ENCODE data around the gene CYP1A2.

CYP1A2 gene

DNA sequence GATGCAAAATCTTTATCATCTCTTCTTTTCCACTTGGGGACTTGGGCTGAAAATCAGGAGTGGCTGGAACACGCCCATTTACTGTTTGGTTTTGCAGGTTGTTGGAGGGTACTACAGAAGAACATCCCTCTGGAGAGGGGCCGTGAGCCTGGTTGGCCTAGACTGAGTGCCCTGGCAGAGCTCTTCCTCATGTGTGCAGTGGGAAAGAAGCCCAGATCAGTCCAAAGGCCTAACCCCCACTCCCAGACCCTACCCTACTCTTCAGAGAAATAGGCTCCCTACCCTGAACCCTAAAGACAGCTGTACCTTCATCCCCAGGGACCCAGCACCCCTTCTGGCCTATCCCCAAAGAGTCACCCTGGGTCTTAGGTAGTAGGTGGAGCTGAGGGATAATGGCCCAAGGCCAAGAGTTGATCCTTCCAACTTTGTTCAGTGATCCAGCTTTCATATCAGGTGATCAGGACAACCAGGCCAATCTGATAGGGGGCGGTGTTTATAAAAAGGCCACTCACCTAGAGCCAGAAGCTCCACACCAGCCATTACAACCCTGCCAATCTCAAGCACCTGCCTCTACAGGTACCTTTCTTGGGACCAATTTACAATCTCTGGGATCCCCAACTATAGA, at the start of gene CYP1A2:
Gene CYP1A2 (plus strand): TSS at position 524 of the 625 bp plus-strand sequence. CDS start 894 bp downstream, outside the sequence.
- TF ChIP-seq CTCF (IDR thresholded peaks at IDR 0.05; ENCODE audit: low read depth, low read length) = no peak
- H3K4me3 ChIP-seq (ENCODE audit: low read depth, low read length) = no peak within 1 kb of the TSS

DNA sequence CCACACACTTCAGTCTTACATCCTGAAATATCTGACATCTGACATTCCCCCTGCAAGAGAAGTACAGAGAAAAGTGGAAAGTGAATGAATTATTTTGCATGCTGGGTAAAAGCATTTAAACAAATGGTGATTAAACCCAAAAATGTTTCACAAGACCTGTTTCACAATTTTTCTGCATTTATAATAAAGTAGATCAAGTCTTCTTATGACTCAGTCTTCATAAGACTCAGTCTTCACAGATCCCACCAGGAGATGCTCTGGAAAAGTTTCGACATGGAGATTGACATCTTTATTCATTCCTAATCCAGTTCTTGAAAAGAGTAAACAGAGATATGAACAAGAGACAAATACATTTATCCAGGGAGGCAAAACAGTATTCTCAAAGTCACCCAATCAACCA, 39.6 kb upstream of the CYP1A2 start:
- no peak for TF ChIP-seq CTCF (IDR thresholded peaks at IDR 0.05; ENCODE audit: low read depth, low read length)

GRCh38 chr15:74709892-74710291, 38.8 kb upstream of the CYP1A2 start:
- TF ChIP-seq CTCF (IDR thresholded peaks at IDR 0.05; ENCODE audit: low read depth, low read length) = no peak
- H3K4me3 ChIP-seq (ENCODE audit: low read depth, low read length) = no peak overlapping the region

More for the DNA sequence above, 39.6 kb upstream of the CYP1A2 start:
- no peak overlapping the region for H3K4me3 ChIP-seq (ENCODE audit: low read depth, low read length)

GRCh38 chr15:74710319-74711094, 38.1 kb upstream of the CYP1A2 start:
- H3K4me3 ChIP-seq (ENCODE audit: low read depth, low read length) = no peak overlapping the region
- no peak for TF ChIP-seq CTCF (IDR thresholded peaks at IDR 0.05; ENCODE audit: low read depth, low read length)

GRCh38 chr15:74712311-74712710, 36.3 kb upstream of the CYP1A2 start:
- no peak overlapping the region for H3K4me3 ChIP-seq (ENCODE audit: low read depth, low read length)
- TF ChIP-seq CTCF (IDR thresholded peaks at IDR 0.05; ENCODE audit: low read depth, low read length) = no peak

GRCh38 chr15:74716651-74717050, 32.0 kb upstream of the CYP1A2 start:
- TF ChIP-seq CTCF (IDR thresholded peaks at IDR 0.05; ENCODE audit: low read depth, low read length) = no peak
- H3K4me3 ChIP-seq (ENCODE audit: low read depth, low read length) = no peak overlapping the region

GRCh38 chr15:74722591-74722990, 26.1 kb upstream of the CYP1A2 start:
- no peak for TF ChIP-seq CTCF (IDR thresholded peaks at IDR 0.05; ENCODE audit: low read depth, low read length)
- no peak overlapping the region for H3K4me3 ChIP-seq (ENCODE audit: low read depth, low read length)
